NCI-H446 (cell line): ENCODE results near the gene CRPPA.
"Not testable (repeated sequence)": the region's sequence is repeated elsewhere in the genome, so short reads cannot be mapped to it uniquely, and the experiment has no call there.

ENCODE experiments used
- DNase-seq, 2 experiments: peaks; one replicate each; lab custom pipeline; 2025; lab: John Stamatoyannopoulos, UW

CRPPA gene

DNA sequence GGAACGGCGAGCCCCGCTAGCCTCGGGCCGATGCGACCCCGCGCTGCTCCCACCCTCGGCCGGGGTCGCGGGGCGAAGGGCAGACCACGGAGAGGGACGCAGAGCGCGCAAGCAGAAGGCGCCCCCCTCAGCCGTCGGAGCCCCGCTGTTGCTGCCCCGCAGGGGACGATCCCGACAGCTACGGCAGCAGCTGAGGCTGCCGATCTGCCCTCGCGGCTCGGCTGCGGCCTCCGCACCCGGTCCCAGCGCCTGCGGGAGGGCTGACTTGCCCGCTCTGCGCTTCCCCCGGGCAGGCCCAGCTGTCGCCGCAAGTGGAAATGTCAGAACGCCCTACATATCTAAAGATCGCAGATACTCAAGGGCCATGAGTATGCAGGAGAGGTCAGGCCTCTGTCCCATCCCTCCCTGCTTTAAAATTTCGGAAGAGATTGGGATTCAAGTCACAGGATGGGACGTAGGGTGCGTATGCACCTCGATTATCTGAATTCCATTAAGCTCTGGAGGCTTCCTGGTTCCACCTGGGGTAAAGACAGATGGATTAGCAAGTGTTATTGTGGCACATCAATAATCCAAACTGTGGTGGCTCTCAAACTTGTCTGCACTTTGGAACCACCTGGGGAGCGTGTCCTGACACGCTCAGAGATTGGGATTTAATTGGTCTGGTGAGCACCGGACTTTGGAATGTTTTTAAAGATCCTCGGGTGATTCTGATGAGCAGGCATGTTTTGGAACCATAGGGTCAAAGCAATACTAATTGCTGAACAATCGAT, at the start of gene CRPPA:
Gene CRPPA, minus strand, starts transcription at position 206 of the 770 bp plus-strand sequence. CDS start 216 bp downstream, outside the sequence.
- no peak for DNase-seq

DNA sequence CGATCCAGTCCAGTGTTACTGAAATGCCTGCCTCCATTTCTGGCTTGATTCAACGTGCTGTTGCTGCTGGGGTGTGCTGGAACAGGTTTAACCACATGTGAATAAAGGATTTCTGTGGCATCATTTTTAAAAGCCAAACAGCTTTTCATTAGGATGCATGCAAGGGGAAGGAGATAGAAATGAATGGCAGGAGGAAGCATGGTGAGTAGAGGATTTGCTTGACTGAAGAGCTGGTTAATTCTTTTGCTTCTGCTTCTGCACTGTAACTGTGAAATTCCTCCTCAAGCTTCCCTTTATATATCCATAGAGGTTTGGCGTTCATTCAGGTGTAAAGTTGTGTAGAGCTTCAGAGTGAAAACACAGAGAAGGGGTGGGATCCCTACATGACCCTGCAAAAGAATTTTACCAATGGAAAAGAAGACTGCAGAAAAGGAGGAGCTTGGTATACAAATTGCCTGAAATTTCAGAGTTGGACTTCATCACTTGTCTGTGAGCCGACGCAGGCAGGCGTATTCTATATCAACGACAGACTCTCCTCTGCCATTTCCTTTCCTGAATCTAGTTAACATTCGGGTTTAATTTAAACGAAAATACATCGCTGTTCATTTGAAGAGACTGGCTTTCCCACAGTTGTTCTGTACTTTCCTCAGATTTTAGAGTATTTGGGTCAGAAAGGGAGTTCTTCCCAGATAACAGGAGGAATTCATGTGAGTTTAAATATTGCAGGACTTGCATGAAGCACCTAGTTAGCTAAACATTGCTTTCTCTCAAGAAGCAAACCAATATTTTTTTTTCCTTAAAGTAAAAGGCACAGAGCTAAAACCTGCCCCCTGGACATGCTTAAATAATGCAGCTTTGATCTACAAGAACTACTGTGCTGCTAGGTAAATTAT, 44.4 kb upstream of the CRPPA start, which contains the start of gene SOSTDC1:
Gene SOSTDC1, minus strand, starts transcription at position 270 of the 893 bp plus-strand sequence. Its CDS starts 70 bp downstream, at position 200.
- DNase-seq, result peak; percentile 30 to 66

- DNase-seq, result no peak
These were observed 42.8 kb upstream of the CRPPA start for GRCh38 chr7:16463949-16464715.

DNA sequence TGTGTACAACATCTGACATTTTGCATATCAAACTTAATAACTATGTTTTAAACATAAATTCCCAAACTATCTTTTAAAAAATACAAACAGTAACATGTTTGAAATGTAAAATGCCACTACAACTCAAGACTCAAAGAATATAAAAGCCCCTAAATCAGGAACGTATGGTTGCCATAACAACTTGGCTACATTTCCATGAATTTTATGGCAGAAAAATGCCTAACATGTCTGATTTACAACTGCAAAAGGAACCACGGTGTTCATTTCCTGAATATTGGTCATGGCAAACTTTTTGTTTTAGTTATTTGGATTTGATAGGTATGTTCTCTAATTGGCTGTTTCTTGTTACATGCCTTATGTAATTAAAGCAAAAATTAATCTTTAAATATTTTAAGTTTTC, 42.2 kb upstream of the CRPPA start:
- peak in 1 of 2 experiments; percentile 10 for DNase-seq

DNA sequence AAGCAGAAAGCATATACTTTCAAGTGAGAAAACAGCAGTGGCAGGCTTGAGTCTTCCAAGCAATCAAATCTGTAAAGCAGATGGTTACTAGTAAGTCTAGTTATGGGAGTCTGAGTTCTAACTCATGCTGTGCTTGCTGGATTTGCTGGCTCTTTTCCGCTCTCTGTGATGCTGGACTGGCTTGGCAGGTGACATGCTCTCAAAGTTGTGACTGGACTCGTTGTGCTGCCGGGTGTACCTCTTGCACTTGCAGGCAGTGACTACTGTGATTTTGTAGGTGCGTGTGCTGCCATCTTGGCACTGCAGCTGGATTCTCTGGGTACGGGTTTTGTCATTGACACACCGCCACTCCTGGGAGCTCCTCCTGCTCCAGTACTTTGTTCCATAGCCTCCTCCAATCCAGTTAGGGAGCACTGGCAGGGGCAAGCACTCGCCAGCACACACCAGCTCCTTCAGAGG, 41.1 kb upstream of the CRPPA start:
- DNase-seq, result peak in 1 of 2 experiments; percentile 32

GRCh38 chr7:16460789-16461493, 39.6 kb upstream of the CRPPA start:
- no peak for DNase-seq

DNA sequence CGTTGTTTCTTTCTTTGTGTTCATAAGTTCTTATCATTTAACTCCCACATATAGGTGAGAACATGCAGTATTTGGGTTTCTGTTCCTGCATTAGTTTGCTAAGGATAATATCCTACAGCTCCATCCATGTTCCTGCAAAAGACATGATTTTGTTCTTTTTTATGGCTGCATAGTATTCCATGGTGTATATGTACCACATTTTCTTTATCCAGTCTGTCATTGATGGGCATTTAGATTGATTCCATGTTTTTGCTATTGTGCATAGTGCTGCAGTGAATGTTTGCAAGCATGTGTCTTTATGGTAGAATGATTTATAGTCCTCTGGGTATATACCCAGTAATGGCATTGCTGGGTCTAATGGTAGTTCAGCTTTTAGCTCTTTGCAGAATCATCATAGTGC, 35.0 kb upstream of the CRPPA start:
- not testable (repeated sequence) for DNase-seq

GRCh38 chr7:16455591-16455990, 34.3 kb upstream of the CRPPA start:
- no peak for DNase-seq

GRCh38 chr7:16450366-16450765, 29.0 kb upstream of the CRPPA start:
- DNase-seq, result peak in 1 of 2 experiments; percentile 38

- DNase-seq, result no peak
These were observed 26.5 kb upstream of the CRPPA start for GRCh38 chr7:16447876-16448275.

- DNase-seq, result no peak
These were observed 25.2 kb upstream of the CRPPA start for GRCh38 chr7:16446508-16446907.

GRCh38 chr7:16443871-16444270, 22.5 kb upstream of the CRPPA start:
- DNase-seq, result not testable (repeated sequence)

GRCh38 chr7:16438988-16439387, 17.6 kb upstream of the CRPPA start:
- no peak for DNase-seq

DNA sequence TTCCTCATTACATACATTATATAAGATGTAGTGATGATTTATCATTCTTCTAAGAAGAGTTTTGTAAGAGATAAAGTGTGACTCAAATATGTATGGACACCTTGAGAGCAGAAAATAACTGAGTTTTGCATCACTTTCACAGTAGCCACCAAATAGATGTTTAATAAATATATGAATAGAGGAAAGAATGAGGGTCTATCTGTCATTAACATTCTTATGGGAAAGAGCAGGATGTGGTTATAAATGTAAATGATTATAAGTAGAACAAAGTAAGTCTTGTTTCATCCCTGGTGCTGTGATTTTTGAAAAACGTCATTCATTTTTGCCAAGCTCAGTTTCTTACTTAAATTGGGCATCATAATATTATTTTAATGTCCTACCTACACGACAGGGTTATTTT, 15.0 kb upstream of the CRPPA start:
- no peak for DNase-seq

DNA sequence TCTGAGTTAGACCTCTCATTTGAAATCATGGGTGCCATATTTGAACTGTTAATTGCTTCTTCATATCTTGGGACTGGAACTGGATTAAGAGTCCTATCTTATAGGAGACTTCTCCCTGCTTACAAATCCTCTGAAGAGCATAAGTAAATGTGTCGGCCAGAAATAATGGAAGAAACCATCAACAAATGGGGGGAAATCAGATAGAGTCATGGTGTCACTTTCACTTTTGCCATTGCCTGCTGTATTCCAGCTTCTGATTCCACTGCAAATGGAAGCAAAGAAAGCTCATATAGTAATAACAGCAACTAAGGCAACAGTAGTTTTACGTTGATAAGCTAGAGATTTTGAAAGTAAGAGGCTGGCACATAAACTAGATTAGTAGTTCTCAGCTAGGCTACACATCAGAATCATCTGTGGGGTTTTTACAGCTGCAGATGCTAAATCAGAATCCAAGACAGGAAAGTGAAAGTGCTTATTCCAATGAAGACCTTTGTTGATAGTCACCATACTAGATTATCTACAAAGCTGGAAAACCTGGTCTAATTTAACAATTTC, 12.3 kb upstream of the CRPPA start:
- DNase-seq, result no peak

GRCh38 chr7:16432425-16432731, 11.0 kb upstream of the CRPPA start:
- DNase-seq, result no peak

DNA sequence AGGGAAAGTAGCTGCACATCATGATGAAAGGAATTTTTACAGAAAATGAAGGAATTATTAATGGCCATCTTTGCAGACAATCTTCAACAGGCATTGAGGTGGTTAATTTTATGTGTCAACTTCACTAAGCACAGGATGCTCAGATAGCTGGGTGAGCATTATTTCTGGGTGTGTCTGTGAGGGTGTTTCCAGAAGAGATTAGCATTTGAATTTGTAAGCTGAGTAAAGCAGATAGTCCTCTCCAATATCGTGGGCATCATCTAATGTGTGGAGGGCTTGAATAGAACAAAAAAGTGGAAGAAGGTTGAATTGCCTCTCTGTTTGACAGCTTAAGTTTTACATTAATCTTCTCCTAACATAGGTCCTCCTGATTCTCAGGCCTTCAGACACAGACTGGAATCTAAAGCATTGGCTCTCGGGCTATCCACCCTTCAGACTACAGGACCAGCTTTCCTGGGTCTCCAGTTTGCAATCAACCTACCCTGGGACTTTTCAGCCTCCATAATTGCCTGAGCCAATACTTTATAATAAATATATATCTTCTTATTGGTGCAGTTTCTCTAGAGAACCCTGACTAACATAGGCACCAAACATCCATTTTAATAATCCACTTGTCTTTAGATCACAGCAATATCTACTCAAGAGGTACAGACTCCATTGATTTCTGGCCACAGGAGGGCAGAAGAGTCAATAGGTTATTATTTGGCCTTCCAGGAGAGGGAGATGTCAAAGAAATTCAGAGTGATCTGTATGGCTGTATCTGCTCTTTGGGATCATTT, 10.5 kb upstream of the CRPPA start:
- peak in 1 of 2 experiments; percentile 52 for DNase-seq

GRCh38 chr7:16430133-16430532, 8.8 kb upstream of the CRPPA start:
- DNase-seq, result no peak

DNA sequence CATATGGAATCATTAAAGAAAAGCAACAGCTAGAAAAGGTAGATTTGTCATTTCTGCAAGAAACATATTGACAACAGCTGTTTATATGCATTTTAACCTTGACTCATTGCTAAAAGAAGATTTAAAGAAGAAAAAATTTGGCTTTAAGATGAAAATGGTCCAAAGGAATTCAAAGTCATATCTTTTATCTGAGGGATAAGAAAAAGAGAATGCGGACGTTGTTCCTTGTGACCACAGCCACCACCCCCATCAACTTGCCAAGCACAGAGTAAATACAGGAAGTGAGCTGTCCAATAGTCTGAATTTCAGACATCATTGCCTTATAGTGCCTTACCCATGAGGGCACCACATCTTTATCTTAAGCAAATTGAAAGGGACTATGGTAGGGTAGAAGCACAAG, 7.3 kb upstream of the CRPPA start:
- DNase-seq, result no peak

DNA sequence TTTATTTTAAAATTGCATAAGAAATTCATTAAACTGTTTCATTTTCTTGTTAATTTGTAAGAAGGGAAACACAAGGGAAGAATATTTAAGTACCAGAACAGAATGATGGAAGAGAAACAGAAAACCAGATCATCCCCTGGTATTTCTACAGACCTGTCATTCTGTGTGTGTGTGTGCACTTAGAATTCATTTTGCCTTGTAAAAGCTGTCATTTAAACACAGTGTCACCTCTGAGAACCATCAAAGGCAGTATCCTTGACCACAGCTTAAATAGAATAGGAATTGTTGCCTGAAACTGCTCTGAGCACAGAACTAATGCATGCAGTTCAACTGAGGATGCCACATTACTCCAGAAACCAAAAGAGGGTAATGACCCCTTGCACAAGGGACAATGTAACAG, 6.8 kb upstream of the CRPPA start:
- no peak for DNase-seq
